Adrenal gland (tissue), 12 donors: ENCODE measurements around the gene EIPR1. TPM values are rescaled to one million over a fixed set of nuclear protein-coding genes. Genes with fewer than 3 reads are reported as not detected.

Experiments used
- DNase-seq, 7 donors: peaks; one replicate each; pipeline ENCODE4 v3.0.0-alpha.2; 2019 to 2020
- H3K27ac ChIP-seq, 5 donors: fragments of 200-600 bp; sonication (generic) in 4 of 5; 1 replicate in 3 of 5; 2 replicates in 2 of 5; pipeline versions ENCODE4 v1.5.1 to v1.8.0; 2016 to 2020; ENCODE audit warnings: mild to moderate bottlenecking in 1 of 5
- H3K27me3 ChIP-seq: fragments of 200-600 bp; 2 replicates; pipeline ENCODE4 v1.8.0; 2021
- H3K36me3 ChIP-seq, 2 donors: fragments of 200-600 bp; replicated peaks in 1 of 2; 1 replicate in 1 of 2; 2 replicates in 1 of 2; pipeline versions ENCODE4 v1.5.1 to v1.8.0; 2018 to 2022
- H3K4me1 ChIP-seq, 2 donors: fragments of 200-600 bp; replicated peaks in 1 of 2; 1 replicate in 1 of 2; 2 replicates in 1 of 2; pipeline versions ENCODE4 v1.5.1 to v1.8.0; 2018 to 2021
- H3K4me3 ChIP-seq, 4 donors: fragments of 200-600 bp; sonication (generic) in 3 of 4; one replicate each; pipeline ENCODE4 v1.5.1; 2016 to 2018
- H3K9me3 ChIP-seq, 3 donors: fragments of 200-600 bp; sonication (generic) in 1 of 3; replicated peaks in 1 of 3; 1 replicate in 2 of 3; 2 replicates in 1 of 3; pipeline versions ENCODE4 v1.5.1 to v1.8.0; 2016 to 2021
- CTCF ChIP-seq, 6 experiments: fragments of 450-650 bp in 4 of 6; fragments of 200-600 bp in 2 of 6; sonication (generic) in 1 of 6; IDR thresholded peaks; 1 replicate in 5 of 6; 2 replicates in 1 of 6; pipeline versions ENCODE4 v1.5.1 to v1.8.0; 2016 to 2021; ENCODE audit warnings: antibody characterized with exemption in 6 of 6, mild to moderate bottlenecking in 2 of 6, moderate library complexity in 1 of 6
- POLR2A ChIP-seq, 2 donors: fragments of 450-650 bp; IDR thresholded peaks; one replicate each; pipeline ENCODE4 v1.6.1; 2017; ENCODE audit warnings: antibody characterized with exemption in 2 of 2, mild to moderate bottlenecking in 2 of 2, moderate library complexity in 1 of 2
- WGBS, 4 donors: extraction: QIAGEN DNeasy Blood & Tissue Kit in 2 of 4; methylation state at CpG; one replicate each; pipeline versions ENCODE4 v1.1.5 to v1.1.7; 2013 to 2017; 5-methylcytosine and 5-hydroxymethylcytosine counted together
- intact Hi-C, 2 donors: fragments of 100-400 bp; cut with DNase I; formaldehyde crosslinking; loops; one replicate each; pipeline versions ENCODE4 v1.14.1 to v1.15.0; 2022 to 2023
- polyA plus RNA-seq, 3 donors: library from polyadenylated mRNA; stranded (reverse); fragments of 200-250 nt in 2 of 3; fragments of 350-450 nt in 1 of 3; fragmentation: Illumina TruSeq in 1 of 3; extraction: RNeasy Lipid Tissue Mini Kit (QIAGEN cat#74804) in 1 of 3; gene quantifications; one replicate each; pipeline ENCODE4 v1.2.3, GENCODE V29; 2013 to 2014
- total RNA-seq, 9 donors: library from RNA; depleted of rRNA in 4 of 9; stranded (reverse); fragments of >200 nt in 4 of 9; fragments of 120-200 nt in 1 of 9; fragmentation: NEBNext Ultra II Directional in 1 of 9; extraction: Animal tissue kit (Norgen Biotek cat#: 25700) in 1 of 9; gene quantifications; one replicate each; pipeline versions ENCODE4 v1.1.0 to v1.2.4, GENCODE V29; 2013 to 2023
- donor health status: healthy with polysubstance abuse.
- donor health status: Bipolar disorder and iron deficiency.
- donor health status: DM: yes; HTN: yes; CAD: no.
- donor health status: DM: no; HTN: no; CAD: no.
- donor health status: DM: no; HTN: no; CAD: no.
- donor health status: DM: yes; HTN: yes; CAD: no.

EIPR1 gene
- total and polyA plus RNA-seq, 12 donors = 10.3 to 37.9 (median 28.5) TPM

- H3K27me3 ChIP-seq = no peaks in the 10 kb centered on the region
- no peak overlapping the region for H3K4me3 ChIP-seq
- no peaks in the 10 kb centered on the region for H3K4me1 ChIP-seq
- intact Hi-C loops = no loop called here
- H3K9me3 ChIP-seq = no peaks in the 10 kb centered on the region
- no peaks in the 10 kb centered on the region for H3K36me3 ChIP-seq
- TF ChIP-seq CTCF (IDR thresholded peaks at IDR 0.05) (no peak), POLR2A (IDR thresholded peaks at IDR 0.05) (no peak)
- 94 to 99% (median 97%) methylated on average over 5 of the region's 5 CpGs for WGBS, 4 donors
- DNase-seq = no peak
- no peak overlapping the region for H3K27ac ChIP-seq
Measured at GRCh38 chr2:3212061-3212362, 165.6 kb downstream of the EIPR1 start.

GRCh38 chr2:3211256-3212060, 166.2 kb downstream of the EIPR1 start:
- peak in 1 of 7 donors; percentile 27 for DNase-seq
- no peak overlapping the region for H3K27ac ChIP-seq
- H3K4me3 ChIP-seq = no peak overlapping the region
- H3K4me1 ChIP-seq = no peaks in the 10 kb centered on the region
- 86 to 89% (median 88%) methylated on average over 26 of the region's 26 CpGs for WGBS, 4 donors
- intact Hi-C loops = no loop called here
- no peaks in the 10 kb centered on the region for H3K27me3 ChIP-seq
- TF ChIP-seq CTCF (IDR thresholded peaks at IDR 0.05) (no peak), POLR2A (IDR thresholded peaks at IDR 0.05) (no peak)
- H3K36me3 ChIP-seq = no peaks in the 10 kb centered on the region
- no peaks in the 10 kb centered on the region for H3K9me3 ChIP-seq

- intact Hi-C loops = no loop called here
- Histone ChIP-seq H3K4me3 (no peak overlapping the region), H3K27ac (no peak overlapping the region), H3K9me3 (no peaks in the 10 kb centered on the region), H3K27me3 (no peaks in the 10 kb centered on the region), H3K36me3 (no peaks in the 10 kb centered on the region), H3K4me1 (no peaks in the 10 kb centered on the region)
- TF ChIP-seq CTCF (IDR thresholded peaks at IDR 0.05) (no peak), POLR2A (IDR thresholded peaks at IDR 0.05) (no peak)
- DNase-seq = peak in 1 of 7 donors; percentile 24
- WGBS, 4 donors = 87 to 95% (median 87%) methylated on average over 10 to 11 of the region's 11 CpGs
Measured at GRCh38 chr2:3210257-3210656, 167.4 kb downstream of the EIPR1 start.

GRCh38 chr2:3209258-3209657, 168.4 kb downstream of the EIPR1 start:
- H3K27ac ChIP-seq = no peak overlapping the region
- WGBS, 4 donors = 88 to 98% (median 96%) methylated on average over 12 of the region's 12 CpGs
- no peaks in the 10 kb centered on the region for H3K27me3 ChIP-seq
- TF ChIP-seq CTCF (IDR thresholded peaks at IDR 0.05) (no peak), POLR2A (IDR thresholded peaks at IDR 0.05) (no peak)
- H3K9me3 ChIP-seq = no peaks in the 10 kb centered on the region
- no peaks in the 10 kb centered on the region for H3K36me3 ChIP-seq
- H3K4me3 ChIP-seq = no peak overlapping the region
- H3K4me1 ChIP-seq = no peaks in the 10 kb centered on the region
- intact Hi-C loops = no loop called here
- DNase-seq = peak in 1 of 7 donors; percentile 11
